NCI-H82 treated with DMSO at 0.1 percent for 48 hours (cell line): Measurements from ENCODE around the gene STOM.

ENCODE experiments used
- DNase-seq: peaks from one replicate; lab custom pipeline; 2025; ENCODE audit not compliant: unreplicated experiment; lab: John Stamatoyannopoulos, UW

The STOM gene

DNA sequence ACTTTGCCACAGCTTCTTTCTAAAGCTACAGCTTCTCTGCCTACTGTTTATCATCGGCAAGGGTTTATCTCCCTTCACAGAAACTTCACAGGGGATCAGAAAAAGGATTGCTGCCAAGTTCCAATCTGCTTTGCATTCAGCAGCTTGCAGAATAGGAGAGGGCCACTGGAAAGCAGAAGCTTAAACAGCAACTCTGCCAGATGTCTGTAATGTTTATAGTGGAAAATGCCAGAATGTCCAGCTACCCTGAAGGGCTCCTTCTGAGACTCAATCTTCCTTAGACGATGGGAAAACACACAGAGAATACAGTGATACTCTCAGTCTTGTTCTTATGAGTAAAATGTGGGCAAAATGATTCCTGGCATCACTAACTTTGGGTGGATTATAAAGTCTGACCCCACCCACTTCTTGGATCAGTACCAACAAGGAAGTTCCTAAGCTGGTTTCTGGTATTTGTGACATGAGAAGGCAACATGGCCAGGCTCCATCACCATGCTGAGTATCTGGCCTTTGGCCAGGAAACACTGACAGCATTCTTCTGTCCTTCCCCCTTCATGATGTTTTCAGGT is 19.0 kb downstream of the STOM start:
- DNase-seq, result peak; percentile 57

DNA sequence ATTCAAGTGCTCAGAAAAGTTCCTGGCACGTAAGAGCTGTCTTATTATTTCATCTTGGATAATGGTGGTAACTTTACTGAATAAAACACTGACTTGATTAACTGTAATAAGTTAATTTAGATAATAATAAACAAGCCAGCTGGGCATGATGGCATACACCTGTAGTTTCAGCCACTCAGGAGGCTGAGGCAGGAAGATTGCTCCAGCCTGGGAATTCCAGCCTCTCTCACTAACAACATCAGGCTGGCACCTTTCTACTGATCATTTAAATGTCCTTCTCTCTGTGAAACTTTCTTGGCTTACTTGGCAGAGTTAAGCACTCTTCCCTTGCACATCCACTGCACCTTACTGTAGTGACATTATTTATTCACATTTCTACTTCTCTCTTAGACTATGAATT is 20.0 kb downstream of the STOM start:
- no peak for DNase-seq

DNA sequence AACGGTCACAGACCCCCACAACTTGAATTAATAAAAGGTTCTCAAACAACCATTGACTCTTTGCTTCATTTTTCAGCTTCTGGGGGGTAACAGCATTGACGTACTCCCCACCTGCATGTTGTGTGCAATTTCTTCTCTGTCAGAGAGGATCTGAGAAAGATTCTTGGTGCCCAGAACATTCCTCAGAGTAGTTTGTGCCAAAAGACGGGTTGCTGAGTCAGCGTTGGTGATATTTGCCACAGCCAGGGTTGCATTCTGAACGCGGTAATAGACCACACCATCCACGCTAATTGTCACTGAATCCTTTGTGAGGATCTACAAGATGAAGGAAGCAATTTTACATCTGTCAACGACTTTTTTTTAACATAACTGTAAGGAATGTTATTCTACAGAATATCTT is 21.0 kb downstream of the STOM start:
- DNase-seq, result no peak

DNA sequence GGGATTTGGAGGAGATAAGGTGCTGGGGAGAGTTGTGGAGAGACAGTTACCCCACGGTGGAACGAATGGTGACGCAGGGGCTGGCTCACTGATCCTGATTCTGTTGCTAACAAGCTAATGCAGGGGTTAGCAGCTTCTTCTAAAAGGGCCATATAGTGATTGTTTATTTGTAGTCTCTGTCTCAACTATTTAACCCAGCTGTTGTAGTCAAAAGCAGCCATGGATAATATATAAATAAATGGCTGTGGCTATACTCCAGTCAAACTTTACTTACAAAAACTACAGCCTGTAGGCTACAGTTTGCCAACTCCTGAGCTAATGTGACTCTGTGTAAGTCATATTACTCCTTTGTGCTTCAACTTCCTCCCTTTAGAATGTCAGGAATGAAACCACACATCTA is 21.8 kb downstream of the STOM start:
- DNase-seq, result no peak

DNA sequence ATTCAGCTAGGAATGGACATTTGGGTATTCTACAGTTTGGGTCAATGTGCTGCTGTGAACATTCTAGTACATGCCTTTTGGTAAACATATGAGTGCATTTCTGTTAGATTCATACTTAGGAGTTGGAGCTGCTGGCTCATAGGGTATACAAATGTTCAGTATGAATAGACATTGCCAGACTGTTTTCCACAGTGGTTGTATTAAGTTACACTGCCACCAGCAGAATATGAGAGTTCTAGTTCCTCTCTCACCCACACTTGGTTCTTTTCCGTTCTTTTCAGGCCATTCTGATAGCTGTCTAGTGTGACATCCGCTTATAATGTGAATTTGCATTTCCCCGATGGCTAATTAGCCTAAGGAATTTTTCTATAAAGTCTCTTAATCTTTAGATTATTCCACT is 25.0 kb downstream of the STOM start:
- no peak for DNase-seq

DNA sequence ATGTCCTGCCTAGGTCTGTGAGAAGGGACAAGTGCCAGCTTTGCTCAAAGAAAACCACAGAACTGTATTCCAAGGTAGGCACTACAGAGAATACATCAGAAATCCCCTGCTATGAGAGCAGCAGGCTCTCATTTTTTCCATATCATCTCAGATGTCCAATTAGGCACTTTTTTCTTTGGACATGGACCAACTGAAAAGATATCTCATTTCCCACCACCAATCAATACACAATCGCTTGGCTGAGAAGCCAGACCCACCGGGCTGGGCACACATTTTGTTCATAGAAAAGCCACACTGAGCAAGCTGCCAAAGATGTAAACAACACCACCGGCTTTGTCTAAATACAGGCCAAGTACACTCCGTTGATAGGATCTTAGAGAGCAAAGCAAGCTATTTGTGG is 25.9 kb downstream of the STOM start:
- no peak for DNase-seq

DNA sequence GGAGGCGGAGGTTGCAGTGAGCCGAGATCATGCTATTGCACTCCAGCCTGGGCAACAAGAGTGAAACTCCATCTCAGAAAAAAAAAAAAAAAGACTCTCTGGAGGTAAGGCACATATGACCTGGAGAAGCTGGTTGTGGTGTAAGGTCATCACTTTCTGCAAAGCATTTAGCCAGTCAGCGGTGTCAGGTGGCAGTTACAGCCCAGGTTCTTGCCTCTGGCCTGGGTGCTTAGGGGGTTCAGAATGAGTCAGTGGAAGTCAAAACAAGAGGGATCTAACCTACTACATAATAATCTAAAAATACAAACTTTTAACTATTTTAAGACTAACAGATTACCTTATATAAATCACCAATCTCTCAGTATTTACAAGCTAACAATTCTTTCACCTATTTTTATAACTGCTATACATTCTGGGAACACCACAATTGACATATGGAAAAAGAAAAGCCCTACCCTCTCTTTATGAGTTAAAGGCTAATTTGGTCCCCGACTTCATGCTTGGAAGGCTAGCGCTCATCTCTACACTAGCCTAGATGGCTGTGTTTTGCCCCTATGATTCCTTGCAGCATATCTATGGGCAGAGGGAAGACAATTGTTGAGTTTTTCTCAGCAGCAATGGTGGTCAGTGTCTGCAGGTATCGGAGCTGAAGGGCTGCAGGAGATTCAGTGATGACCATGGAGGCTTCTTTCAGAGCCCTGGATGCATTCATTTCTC is 29.2 kb downstream of the STOM start:
- no peak for DNase-seq

DNA sequence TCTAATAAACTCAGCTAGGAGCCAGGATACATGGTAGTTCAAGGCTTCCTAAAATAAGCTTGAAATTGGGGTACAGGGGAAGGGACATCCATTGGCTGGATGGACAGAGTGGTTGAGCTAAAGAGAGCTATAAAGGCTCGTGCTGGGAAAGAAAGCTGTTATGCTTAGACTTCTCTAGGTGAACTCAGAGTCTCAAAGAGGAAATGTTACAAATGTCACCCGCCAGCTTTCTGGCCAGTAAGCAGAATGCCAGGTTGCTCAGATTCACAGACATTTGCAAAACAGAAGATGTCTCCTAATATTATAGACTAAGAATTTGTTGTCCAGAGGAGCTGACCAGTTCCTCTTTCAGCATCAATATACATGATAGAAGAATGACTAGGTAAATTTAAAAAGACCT is 30.6 kb downstream of the STOM start:
- no peak for DNase-seq

DNA sequence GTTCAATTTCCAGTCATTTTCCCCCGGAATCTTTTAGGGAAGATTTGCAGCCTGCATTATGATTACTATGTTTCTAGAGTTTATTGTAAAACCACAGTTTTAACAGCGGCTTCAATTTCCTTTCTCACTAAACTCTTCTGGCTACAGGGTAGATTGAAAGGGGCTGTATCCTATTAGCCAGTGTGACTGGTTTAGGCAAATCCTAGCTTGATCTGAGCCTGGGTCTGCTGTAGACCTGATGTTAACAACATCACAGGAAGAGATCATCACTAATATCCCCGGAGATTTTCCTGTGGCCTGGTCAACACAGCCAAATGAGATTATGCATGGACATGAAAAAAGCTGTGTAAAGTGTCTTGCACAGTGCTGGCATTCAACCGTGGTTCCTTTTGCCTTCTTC is 33.4 kb downstream of the STOM start:
- DNase-seq, result peak; percentile 48

DNA sequence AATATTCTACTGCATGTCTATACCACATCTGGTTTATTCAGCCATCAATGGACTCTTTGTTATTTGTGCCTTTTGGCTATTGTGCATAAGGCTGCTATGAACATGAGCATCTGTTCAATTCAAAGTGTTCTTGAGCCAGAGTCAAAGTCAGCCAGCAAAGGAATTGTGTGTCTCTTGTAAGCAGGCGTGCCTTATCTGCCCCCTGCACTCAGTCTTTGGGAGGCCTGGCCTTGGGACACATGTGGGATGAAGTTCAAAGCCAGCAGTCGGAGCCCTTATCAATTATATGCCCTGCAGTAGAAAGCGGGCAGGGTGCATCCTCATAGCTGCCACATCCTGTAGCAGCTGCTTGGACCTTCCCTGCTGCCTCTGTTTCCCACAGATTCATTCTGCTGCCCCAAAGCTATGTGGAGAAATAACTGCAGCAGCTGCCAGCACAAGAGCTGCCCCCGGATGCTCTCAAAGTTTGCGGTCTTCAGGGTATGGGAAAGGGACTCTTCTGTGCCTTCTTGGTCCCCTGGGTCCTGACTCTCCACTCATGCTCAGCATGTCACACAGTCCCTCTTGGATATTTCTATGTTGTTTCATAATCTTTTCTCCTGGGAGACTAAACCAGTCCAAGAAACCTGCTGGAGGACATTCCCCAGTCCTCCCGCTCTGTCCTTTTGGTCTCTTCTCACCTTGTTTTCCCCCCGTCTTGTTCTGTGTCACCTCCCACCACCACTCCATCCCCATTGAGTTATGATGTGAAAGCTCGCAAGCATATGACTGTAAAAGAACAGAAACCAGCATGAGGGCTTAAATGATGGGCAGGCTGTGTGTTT is 35.9 kb downstream of the STOM start:
- no peak for DNase-seq

DNA sequence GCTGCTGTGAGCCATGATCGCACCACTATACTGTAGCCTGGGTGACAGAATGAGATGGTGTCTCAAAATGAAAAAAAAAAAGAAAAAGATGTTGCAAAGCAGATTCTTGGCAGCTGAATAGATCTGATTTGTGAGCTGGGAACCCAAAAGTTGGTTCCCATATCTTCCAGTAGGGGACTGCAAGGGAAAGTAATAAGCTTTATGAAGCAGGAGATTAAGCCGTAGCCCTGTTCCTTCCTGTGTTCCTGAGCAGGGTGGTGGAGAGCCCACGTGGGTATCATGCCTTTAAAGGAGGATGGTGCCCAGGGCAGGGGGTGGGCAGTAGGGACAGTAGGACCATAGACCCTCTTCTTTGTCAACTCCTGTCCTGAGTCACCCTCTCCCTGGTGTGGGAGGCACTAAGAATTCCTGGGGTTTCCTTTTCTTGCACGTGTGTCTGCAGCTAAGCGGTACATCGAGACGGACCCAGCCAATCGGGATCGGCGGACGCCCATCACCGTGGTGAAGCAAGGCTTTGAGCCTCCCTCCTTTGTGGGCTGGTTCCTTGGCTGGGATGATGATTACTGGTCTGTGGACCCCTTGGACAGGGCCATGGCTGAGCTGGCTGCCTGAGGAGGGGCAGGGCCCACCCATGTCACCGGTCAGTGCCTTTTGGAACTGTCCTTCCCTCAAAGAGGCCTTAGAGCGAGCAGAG is 37.9 kb downstream of the STOM start:
- no peak for DNase-seq

DNA sequence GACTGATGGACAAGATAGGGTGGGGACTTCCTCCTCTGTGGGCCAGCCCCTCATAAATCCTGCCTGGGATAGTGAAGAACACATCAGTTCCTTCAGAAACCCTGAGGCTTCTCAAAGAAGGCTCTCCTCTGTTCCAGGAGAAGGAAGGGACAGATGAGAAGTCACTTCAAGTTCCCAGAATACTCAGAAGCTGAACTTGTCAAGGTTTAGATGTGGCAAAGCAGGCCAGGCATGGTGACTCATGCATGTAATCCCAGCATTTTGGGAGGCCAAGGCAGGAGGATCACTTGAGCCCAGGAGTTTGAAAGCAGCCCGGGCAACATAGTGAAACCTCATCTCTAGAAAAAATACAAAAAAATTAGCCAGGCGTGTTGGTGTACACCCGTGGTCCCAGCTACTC is 38.5 kb downstream of the STOM start:
- no peak for DNase-seq

DNA sequence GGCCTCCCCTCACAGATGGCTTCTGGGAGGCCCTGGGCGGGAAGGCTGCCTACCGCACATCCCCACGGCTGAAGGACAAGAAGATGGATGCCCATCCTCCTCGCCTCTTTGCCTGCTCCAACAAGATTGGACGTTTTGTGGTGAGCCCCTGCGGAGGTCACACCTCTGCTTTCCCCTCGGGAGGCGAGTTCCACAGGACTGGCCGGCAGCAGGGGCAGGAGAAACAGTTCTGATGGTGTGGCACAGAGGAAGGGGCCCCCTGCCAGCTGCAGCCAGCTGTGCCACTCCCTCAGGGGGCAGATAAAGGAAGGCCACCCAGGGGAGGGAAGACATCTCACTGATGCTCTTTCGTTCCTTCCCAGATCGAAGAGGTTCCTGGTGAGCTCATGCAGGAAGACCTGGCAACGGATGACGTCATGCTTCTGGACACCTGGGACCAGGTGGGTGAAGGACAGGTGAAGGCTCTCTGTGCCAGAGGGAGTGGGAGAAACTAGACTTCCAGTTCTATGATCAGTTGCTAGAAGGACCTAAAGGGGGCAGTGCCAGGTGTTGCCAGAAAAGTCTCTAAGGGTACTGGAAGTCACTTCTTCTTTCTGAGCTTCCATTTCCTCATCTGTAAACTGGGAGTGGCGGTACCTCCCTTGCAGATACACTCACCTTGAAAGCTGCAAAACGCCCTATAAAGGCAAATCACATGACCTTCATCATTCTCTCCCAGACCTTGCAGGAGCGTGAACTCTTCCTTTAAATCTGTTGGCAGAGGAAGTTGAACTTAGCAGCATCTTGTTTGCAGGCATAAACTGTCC is 41.0 kb downstream of the STOM start:
- DNase-seq, result no peak

DNA sequence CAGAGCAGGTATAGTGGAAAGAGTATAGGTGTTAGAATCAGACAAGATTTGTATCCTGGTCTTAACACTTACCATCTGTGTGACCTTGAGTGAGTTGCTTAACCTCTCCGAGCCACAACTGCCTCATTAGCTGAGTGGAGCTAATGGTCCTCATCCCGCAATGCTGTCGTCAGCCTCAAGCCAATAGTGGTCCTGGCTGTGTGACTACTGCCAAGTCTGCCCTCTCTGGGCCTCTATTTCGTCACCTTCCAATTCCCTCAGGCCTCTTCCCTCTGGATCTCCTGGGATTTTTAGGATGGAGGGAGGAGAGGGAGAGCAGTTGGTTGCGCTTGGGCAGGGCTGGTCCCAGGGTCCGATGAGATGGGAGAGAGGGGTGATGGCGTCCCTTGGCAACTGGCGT is 41.6 kb downstream of the STOM start:
- DNase-seq, result no peak

DNA sequence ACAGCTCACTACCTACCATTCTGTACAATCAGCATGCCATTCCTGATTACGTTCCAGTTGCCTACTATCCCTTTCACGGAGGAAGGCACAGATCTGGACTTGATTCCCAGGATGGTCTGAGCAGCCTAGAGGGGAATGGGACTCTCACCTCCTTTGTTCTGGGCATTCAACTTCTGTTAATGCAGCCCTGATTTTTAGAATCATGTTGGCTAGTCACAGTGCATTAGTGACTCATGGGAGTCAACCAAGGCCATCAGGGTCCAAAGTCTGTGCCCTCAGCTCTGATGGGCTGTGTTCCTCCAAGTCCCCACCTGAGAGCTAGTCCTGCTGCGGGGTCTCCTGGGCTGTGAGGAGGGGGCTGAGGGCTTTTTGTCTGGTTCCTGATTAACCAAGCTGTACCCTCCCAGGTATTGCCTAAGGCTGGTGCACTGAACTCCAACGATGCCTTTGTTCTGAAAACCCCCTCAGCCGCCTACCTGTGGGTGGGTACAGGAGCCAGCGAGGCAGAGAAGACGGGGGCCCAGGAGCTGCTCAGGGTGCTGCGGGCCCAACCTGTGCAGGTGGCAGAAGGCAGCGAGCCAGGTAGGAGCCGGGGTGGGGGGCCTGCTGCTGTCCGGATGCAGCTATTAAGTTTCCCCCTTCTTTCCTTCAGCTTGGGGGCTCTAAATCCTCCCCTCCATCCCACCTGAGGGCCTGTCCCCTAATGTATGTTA is 43.0 kb downstream of the STOM start:
- no peak for DNase-seq

DNA sequence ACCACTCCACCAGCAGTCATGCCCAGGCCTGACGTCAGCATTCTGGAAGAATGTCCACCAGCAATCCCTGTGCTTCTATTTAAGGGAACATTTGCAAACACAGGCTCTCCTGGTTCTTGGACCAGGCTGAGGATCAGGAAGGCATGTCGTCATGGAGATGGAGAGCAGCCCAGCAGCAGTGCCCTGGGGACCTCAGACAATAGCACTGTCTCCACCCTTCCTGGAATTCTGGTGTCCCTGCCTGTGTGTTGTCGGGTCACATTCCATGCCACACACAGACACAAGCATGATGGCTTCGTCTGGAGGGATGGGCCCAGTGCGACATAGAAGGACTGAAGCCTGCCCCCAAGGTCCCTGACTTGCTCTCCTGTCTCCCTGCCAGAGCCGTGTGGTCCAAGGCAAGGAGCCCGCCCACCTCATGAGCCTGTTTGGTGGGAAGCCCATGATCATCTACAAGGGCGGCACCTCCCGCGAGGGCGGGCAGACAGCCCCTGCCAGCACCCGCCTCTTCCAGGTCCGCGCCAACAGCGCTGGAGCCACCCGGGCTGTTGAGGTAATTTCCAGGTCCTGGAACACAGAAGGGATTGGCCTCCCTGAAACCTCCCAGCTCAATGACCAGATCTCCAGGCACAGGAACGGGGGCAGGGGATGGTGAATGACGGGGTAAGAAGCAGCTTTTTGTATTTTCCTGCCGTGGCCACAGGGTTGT is 43.8 kb downstream of the STOM start:
- DNase-seq, result no peak

DNA sequence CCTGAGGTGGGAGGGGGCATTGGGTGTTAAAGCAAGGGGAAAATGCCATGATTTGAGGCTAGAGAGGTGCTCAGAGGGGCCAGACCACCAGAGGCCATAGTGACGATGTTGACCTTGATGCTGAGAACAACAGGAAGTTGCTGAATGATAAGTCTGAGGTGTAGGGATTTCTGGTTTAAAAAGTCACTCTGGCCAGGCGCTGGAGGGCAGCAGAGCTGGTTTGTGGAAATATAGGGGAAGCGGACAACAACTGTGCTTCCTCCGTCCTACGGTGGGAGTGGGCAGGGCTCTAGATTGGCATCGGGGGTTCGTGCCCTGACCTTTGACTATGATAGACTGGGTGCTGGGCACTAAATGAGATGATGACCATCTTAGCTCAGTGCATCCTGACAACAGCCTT is 44.7 kb downstream of the STOM start:
- no peak for DNase-seq

DNA sequence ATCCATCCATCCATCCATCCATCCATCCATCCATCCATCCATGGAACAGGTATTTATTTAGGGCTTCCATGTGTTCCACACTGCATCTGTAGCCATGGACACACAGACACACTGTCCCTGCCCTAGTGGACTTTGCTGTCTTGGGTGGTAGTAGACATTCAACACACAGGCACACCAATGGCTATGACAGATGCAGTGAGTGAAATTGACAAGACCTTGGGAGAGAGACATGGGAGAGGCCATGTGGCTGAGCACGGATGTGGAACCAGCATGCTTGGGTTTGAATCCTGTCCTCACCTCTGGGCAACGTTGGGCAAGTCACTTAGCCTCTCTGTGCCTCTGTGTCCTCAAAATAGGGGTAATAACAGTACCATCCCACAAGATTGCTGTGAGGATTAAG is 45.3 kb downstream of the STOM start:
- no peak for DNase-seq

DNA sequence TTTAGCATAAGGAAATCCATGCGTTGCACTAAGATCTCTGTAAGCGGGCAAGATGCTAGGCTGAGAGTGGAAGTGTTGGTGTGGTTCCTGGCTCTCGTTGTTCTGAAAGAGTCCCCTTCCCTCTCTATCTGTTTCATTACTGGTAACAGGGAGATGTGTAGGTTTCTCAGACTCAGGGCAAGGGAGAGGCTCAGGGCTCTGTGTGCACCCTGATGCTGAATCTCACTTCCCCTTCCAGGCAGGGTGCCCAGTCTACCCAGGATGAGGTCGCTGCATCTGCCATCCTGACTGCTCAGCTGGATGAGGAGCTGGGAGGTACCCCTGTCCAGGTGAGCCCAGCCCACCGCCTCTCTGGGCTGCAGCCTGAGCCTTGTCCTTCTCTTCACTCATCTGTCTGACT is 45.7 kb downstream of the STOM start:
- no peak for DNase-seq
